ENCODE results near the gene JPH3. TPM values are rescaled to one million over a fixed set of nuclear protein-coding genes. Genes with fewer than 3 reads are reported as not detected.

JPH3 gene
- total and polyA plus RNA-seq, 10 of the 15 experiments (the other 5 are each of a cell fraction or from before 2014, with no cell fraction given): 0.05 TPM; not detected in 9

DNA sequence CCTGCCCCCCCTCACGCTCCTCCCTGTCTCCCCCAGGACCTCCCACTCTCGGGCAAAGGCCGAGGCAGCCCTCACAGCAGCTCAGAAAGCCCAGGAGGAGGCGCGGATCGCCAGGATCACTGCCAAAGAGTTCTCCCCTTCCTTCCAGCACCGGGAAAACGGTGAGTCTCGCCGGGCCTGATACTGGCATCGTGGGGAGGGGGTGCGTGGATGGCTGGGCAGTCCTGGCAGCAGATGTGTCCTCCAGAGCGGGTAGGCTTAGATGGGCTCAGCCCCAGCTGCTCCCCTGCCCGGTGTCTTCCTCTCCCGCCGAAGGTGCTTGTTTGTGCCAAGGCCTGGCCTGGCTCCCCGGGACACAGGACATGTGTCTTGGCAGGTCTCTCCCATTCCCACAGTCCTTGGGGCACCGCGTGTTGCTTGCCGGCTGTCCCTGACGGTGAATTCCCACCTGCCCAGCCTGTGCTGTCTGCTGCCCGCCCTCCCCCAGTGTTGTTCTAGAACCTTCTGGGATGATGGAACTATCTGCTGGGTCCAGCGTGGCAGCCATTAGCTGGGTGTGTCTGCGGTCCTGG is 81.9 kb downstream of the JPH3 start (continued):
- TF ChIP-seq RCOR1 (conservative IDR thresholded peaks at IDR 0.05; ENCODE audit: low read depth, low read length) (no peak), RUNX3 (IDR thresholded peaks at IDR 0.05; ENCODE audit: low read length) (no peak)

- TF ChIP-seq PAX5 (IDR thresholded peaks at IDR 0.05; ENCODE audit: borderline replicate concordance, low read depth, low read length) (no peak), GABPA (IDR thresholded peaks at IDR 0.05; ENCODE audit: low read depth) (no peak), NFIC (IDR thresholded peaks at IDR 0.05; ENCODE audit: low read depth, low read length) (no peak), SIX5 (IDR thresholded peaks at IDR 0.05; ENCODE audit: low read depth, low read length, severe bottlenecking) (no peak), WRNIP1 (IDR thresholded peaks at IDR 0.05; ENCODE audit: borderline replicate concordance, low read depth, low read length) (no peak), NFYB (IDR thresholded peaks at IDR 0.05; ENCODE audit: insufficient read depth, low read depth, low read length) (no peak), SMAD1 (IDR thresholded peaks at IDR 0.05; ENCODE audit: low read depth, partially characterized antibody) (no peak), PAX8 (IDR thresholded peaks at IDR 0.05) (no peak), CEBPZ (IDR thresholded peaks at IDR 0.05; ENCODE audit: low read depth, low read length) (no peak), NR2C2 (IDR thresholded peaks at IDR 0.05; ENCODE audit: borderline replicate concordance, control insufficient read depth, insufficient read length, low read depth) (no peak)
- TF ChIP-seq, protein P1, sequence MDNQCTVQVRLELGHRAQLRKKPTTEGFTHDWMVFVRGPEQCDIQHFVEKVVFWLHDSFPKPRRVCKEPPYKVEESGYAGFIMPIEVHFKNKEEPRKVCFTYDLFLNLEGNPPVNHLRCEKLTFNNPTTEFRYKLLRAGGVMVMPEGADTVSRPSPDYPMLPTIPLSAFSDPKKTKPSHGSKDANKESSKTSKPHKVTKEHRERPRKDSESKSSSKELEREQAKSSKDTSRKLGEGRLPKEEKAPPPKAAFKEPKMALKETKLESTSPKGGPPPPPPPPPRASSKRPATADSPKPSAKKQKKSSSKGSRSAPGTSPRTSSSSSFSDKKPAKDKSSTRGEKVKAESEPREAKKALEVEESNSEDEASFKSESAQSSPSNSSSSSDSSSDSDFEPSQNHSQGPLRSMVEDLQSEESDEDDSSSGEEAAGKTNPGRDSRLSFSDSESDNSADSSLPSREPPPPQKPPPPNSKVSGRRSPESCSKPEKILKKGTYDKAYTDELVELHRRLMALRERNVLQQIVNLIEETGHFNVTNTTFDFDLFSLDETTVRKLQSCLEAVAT (IDR thresholded peaks at IDR 0.05): no peak
- no TSS peak for BruUV-seq (replicated peaks)
- in situ Hi-C loops (cut with MboI): no loop called here
- SMC1A ChIA-PET (ENCODE audit: uncharacterized antibody, unreplicated experiment): no interaction called here
- FAIRE-seq (no peak), ATAC-seq (no peak), DNase-seq (ENCODE audit: low read depth, low spot score) (no peak)
- POLR2A ChIA-PET: no interaction called here
- H3K4me3 ChIP-seq: no peak overlapping the region
- no peak overlapping the region for H3K27ac ChIP-seq (ENCODE audit: control insufficient read depth, insufficient read depth)
- RAD21 ChIA-PET (ENCODE audit: unreplicated experiment): no interaction called here
- H3K9ac ChIP-seq (ENCODE audit: control insufficient read depth, insufficient read depth, low read length): no peak overlapping the region
- no peaks in the 10 kb centered on the region for H4K20me1 ChIP-seq (ENCODE audit: control insufficient read depth, insufficient read depth)
- 69% methylated on average over 33 of the region's 35 CpGs for WGBS (ENCODE audit: insufficient coverage, insufficient replicate concordance, low lambda C conversion rate, missing lambda C conversion rate)
- no peak overlapping the region for H2AFZ ChIP-seq (ENCODE audit: control insufficient read depth, low read depth, low read length)
- intact Hi-C loops (cut with micrococcal nuclease; ENCODE audit: unreplicated experiment): no loop called here
- no peaks in the 10 kb centered on the region for H3K79me2 ChIP-seq (ENCODE audit: control insufficient read depth, insufficient read depth, low read length)
- H3K4me1 ChIP-seq (ENCODE audit: control insufficient read depth, insufficient read depth, low read length): peaks cover 5% of the 10 kb centered on the region
- no peaks in the 10 kb centered on the region for H3K9me3 ChIP-seq (replicated peaks; ENCODE audit: control insufficient read depth, insufficient read depth, low read length)
- CTCF ChIA-PET: interaction anchor here (1.1 kb wide), 1 partner anchor 18 kb away, joined by 3 read pairs; no protein-coding TSS in a partner anchor
- H3K36me3 ChIP-seq (ENCODE audit: control insufficient read depth in 2 of 2, insufficient read depth in 2 of 2, low read length in 1 of 2): no peaks in the 10 kb centered on the region
- H3K4me2 ChIP-seq (ENCODE audit: control insufficient read depth, insufficient read depth): no peak overlapping the region
- no peaks in the 10 kb centered on the region for H3K27me3 ChIP-seq (replicated peaks in 1 of 2; ENCODE audit: control insufficient read depth in 2 of 2, insufficient read depth in 2 of 2, low read length in 1 of 2)
Measured at GRCh38 chr16:87684711-87685404, 82.5 kb downstream of the JPH3 start.

Measured in GM12878 (cell line).